ENCODE measurements around the gene TEAD3.

Gene TEAD3

GRCh38 chr6:35489995-35490791 lies 6.7 kb downstream of the TEAD3 start:
- peak overlapping the region; percentile 1 for H3K4me3 ChIP-seq (ENCODE audit: low read depth, low read length)
- in situ Hi-C loops (cut with HindIII; ENCODE audit: low sequenced_read_pairs): no loop called here
- DNase-seq (ENCODE audit: low read depth): no peak
- no peak for TF ChIP-seq CTCF (IDR thresholded peaks at IDR 0.05; ENCODE audit: low read depth, low read length, missing control alignments)

GRCh38 chr6:35489066-35489465 lies 7.8 kb downstream of the TEAD3 start:
- no peak for TF ChIP-seq CTCF (IDR thresholded peaks at IDR 0.05; ENCODE audit: low read depth, low read length, missing control alignments)
- no peak overlapping the region for H3K4me3 ChIP-seq (ENCODE audit: low read depth, low read length)
- no peak for DNase-seq (ENCODE audit: low read depth)
- in situ Hi-C loops (cut with HindIII; ENCODE audit: low sequenced_read_pairs): no loop called here

- H3K4me3 ChIP-seq (ENCODE audit: low read depth, low read length): no peak overlapping the region
- in situ Hi-C loops (cut with HindIII; ENCODE audit: low sequenced_read_pairs): no loop called here
- DNase-seq (ENCODE audit: low read depth): no peak
- TF ChIP-seq CTCF (IDR thresholded peaks at IDR 0.05; ENCODE audit: low read depth, low read length, missing control alignments): no peak
Measured at GRCh38 chr6:35488517-35488862, 8.4 kb downstream of the TEAD3 start.

GRCh38 chr6:35487658-35488516 lies 9.0 kb downstream of the TEAD3 start:
- in situ Hi-C loops (cut with HindIII; ENCODE audit: low sequenced_read_pairs): no loop called here
- TF ChIP-seq CTCF (IDR thresholded peaks at IDR 0.05; ENCODE audit: low read depth, low read length, missing control alignments): no peak
- DNase-seq (ENCODE audit: low read depth): no peak
- H3K4me3 ChIP-seq (ENCODE audit: low read depth, low read length): no peak overlapping the region

- in situ Hi-C loops (cut with HindIII; ENCODE audit: low sequenced_read_pairs): no loop called here
- DNase-seq (ENCODE audit: low read depth): no peak
- no peak for TF ChIP-seq CTCF (IDR thresholded peaks at IDR 0.05; ENCODE audit: low read depth, low read length, missing control alignments)
- H3K4me3 ChIP-seq (ENCODE audit: low read depth, low read length): no peak overlapping the region
Measured at GRCh38 chr6:35486005-35486925, 10.6 kb downstream of the TEAD3 start.

GRCh38 chr6:35485402-35485877 lies 11.4 kb downstream of the TEAD3 start:
- no peak for DNase-seq (ENCODE audit: low read depth)
- H3K4me3 ChIP-seq (ENCODE audit: low read depth, low read length): no peak overlapping the region
- no peak for TF ChIP-seq CTCF (IDR thresholded peaks at IDR 0.05; ENCODE audit: low read depth, low read length, missing control alignments)
- in situ Hi-C loops (cut with HindIII; ENCODE audit: low sequenced_read_pairs): no loop called here
